NCI-H748 (cell line): ENCODE results near the gene IMMP2L.

Source experiments
- DNase-seq: peaks from one replicate; lab custom pipeline; 2025; ENCODE audit not compliant: unreplicated experiment; lab: John Stamatoyannopoulos, UW

The IMMP2L gene

DNA sequence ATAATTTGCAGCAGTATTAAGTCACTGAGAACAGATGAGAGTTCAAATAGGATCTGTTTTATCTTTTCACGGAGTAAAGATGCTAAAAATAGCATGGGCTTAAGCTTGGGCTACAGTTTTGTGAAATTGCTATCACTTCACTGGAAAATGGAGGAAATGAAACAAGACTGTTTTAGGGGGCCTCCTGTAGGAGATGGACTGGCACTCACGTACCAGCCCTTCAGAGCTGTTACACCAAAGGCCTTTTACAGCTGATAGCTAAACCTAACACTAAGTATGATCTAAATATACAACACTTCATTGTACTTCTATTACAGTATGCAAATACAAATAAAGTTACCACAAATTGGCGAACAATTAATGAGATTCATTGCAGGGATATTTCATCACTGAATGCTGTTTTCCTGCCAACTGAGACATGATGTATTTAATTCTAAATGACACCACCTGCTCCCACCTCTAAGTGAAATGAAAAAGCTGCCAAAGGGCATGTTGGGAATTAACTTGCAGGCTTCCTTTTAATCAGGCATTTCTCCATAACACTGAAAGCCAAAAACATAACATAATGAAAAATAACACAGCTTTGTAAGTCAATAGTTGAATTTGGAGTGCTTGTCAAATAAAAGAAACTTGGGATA, 775.8 kb downstream of the IMMP2L start:
- DNase-seq: peak; percentile 48

GRCh38 chr7:110784749-110785148, 777.5 kb downstream of the IMMP2L start:
- DNase-seq: no peak

- peak; percentile 4 for DNase-seq
These were observed 781.6 kb downstream of the IMMP2L start for GRCh38 chr7:110780712-110781111.

- no peak for DNase-seq
These were observed 783.0 kb downstream of the IMMP2L start for GRCh38 chr7:110779339-110779738.

- DNase-seq: no peak
These were observed 787.2 kb downstream of the IMMP2L start for GRCh38 chr7:110775046-110775445.

- peak; percentile 51 for DNase-seq
These were observed 788.2 kb downstream of the IMMP2L start for GRCh38 chr7:110774071-110774470.

DNA sequence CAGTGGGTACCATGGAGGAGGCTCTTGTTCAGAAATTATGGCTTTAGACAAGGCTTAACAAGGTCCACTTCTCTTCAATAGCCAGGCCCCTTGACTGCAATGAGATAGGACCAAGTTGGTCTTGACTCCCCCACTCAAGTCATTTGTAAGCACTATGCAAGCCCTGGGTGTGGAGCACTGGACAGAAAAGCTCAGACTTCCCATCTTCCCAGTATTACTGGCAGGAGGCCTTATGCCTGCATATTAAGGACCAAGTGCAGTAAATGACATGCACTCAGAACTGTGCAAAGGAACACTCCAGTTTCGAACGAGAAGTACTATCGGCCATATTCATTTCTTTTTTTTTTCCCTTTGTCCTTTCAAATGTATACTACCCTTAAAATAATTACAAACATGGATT, 789.7 kb downstream of the IMMP2L start:
- DNase-seq: no peak

DNA sequence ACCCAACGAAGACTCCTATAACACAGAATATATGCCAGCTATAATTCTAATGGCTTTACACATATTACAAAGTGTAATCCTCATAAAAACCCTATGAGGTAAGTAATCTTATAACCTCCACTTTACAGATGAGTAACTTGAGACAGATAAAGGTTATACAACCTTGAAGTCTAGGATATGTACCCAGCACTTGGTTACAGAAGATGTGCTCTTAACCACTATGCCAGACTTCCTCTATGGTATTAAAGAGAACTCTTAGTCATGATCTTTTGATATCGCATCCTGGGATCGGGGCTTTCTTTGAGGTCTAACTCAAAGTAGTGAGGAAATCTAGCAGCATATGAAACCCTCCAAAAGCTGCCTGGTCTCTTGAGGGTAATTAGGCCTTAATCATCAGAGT, 790.6 kb downstream of the IMMP2L start:
- no peak for DNase-seq

GRCh38 chr7:110767550-110768110, 794.7 kb downstream of the IMMP2L start:
- no peak for DNase-seq

DNA sequence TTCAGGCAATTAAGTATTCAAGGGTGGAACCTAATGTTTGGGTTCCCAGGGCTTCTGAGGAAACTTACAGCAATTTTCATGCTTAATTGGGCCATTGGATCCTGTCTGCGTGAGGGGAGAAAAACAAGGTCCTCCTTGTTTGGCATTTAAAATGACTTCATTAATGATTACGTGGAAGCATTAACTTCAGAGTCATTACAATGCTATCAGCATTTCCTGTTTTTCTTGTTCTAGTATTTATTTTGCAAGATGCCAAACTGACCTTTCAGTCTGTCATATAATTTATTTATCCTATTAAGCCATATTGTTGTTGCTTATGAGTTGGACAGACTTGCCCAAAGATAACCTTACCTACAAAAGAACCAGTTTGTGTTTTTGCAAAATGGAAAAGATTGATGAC, 795.4 kb downstream of the IMMP2L start:
- peak; percentile 91 for DNase-seq

DNA sequence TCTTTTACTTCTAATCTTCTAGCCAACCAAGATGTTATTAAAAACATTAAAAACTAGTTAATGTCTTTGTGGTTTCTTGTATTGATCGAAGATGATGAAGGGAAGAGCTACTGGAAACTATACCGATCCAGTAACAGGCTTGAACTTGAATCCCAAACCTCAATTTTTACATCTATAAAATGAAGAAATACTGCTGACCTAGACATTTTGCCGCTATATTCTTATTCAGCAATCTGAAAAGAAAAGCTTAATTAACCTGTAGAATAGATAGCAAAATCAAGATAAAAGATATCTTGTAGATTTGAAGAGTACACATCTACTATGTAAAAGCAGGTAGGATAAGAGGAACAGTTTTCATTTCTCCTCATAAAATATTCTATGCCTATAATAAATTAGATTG, 797.4 kb downstream of the IMMP2L start:
- DNase-seq: no peak

DNA sequence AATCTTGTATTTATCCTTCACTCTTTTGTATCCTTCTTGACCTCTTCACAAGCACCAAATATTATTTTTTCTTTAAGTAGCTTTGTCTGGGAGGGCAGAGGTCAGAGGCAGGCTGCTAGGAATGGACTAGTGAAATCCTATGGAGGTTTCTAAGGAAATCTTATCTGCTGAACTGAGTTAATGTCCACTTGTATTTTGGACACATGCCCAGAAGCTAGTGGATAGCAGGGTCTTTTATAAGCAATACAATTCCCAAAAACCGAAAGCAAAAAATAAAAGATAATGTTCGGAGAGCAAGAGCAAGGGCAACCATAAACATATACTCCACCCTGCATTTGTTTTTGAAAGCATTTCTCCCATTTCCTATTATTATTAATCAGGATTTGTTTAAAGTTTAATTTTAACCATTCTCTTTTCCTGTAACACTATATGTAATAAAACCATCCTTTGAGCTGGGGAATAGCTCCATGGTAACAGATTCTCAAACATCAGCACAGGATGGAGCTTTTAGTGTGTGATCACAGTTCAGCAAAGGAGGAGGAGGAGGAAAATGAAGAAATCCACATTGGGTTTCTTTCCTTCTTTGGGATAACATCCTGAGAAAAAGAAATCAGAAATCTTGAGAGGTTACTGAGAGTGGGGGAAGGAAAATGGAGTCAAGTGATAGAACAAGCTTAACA, 799.6 kb downstream of the IMMP2L start:
- DNase-seq: peak; percentile 89

GRCh38 chr7:110760341-110760740, 802.0 kb downstream of the IMMP2L start:
- DNase-seq: no peak

DNA sequence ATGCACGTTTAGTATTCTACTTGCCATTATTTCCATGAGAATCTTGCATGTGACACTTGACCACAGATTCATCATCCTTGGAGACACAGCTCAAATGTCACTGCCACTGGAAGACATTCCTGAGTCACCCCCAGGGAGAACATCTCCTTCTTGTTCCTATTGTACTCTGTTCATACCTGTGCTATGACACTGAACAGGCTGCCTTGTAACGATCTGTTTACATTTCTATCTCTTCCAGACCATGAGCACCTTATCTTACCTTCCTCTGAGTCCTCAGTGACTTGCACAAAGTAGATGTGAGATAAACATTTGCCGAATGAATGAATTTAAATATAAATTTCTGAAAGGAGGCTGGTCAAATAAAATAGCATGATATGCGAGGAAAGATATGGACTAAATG, 803.2 kb downstream of the IMMP2L start:
- DNase-seq: no peak

GRCh38 chr7:110754649-110755048, 807.6 kb downstream of the IMMP2L start:
- no peak for DNase-seq

GRCh38 chr7:110750931-110751605, 811.2 kb downstream of the IMMP2L start:
- DNase-seq: no peak

- DNase-seq: no peak
These were observed 829.1 kb downstream of the IMMP2L start for GRCh38 chr7:110733221-110733620.

GRCh38 chr7:110724811-110725210, 837.5 kb downstream of the IMMP2L start:
- DNase-seq: no peak

GRCh38 chr7:110721395-110721794, 840.9 kb downstream of the IMMP2L start:
- no peak for DNase-seq

- no peak for DNase-seq
These were observed 841.7 kb downstream of the IMMP2L start for GRCh38 chr7:110720626-110721025.

DNA sequence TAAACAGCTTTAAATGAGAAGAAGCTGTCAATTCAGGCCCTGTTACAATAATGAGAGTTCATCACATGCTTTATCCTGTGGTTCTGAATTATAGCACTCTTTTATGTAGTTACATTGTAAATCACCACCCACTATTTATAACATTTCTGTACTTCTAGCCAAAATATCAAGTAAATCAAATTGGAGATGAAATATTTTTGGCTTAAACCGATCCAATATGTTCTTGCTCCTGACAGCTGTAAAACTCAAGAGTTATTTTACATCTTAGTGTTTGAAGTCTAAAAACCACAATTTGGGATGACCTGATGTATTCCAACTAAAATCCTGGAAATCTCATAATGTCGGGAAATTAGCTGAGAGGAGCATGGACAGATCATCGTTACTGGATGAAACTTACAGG, 842.6 kb downstream of the IMMP2L start:
- peak; percentile 13 for DNase-seq
